WTC11 (cell line): ENCODE data around the gene HEBP1. TPM values are rescaled to one million over a fixed set of nuclear protein-coding genes. Genes with fewer than 3 reads are reported as not detected.

Experiments
- ATAC-seq: fragments of 200-7000 bp; cut with Tn5 transposase; 2 replicates; pipeline ENCODE4 v1.10.0; 2021; ENCODE audit warnings: mild to moderate bottlenecking, moderate library complexity
- CTCF ChIA-PET: fragments of 300-600 bp; sonication (Branson Sonifier 250); formaldehyde crosslinking; loops from one replicate; lab custom pipeline; 2021; ENCODE audit warnings: antibody characterized with exemption; lab: Charles Lee
- POLR2A ChIA-PET: fragments of 350-600 bp; sonication (Branson Sonifier 250); formaldehyde crosslinking; loops from one replicate; lab custom pipeline; 2021; ENCODE audit warnings: antibody characterized with exemption; lab: Charles Lee
- DNase-seq: peaks from one replicate; pipeline ENCODE4 v3.0.0; 2021; ENCODE audit warnings: low spot score
- H3K27ac Mint-ChIP-seq: 2 replicates; pipeline ENCODE4 v1.8.0; 2021; ENCODE audit warnings: mixed read lengths
- H3K27me3 Mint-ChIP-seq: 2 replicates; pipeline ENCODE4 v1.8.0; 2021; ENCODE audit warnings: low read depth, mild to moderate bottlenecking, moderate library complexity, mixed read lengths
- H3K36me3 Mint-ChIP-seq: 2 replicates; pipeline ENCODE4 v1.8.0; 2021; ENCODE audit warnings: mixed read lengths
- H3K4me1 Mint-ChIP-seq: 2 replicates; pipeline ENCODE4 v1.8.0; 2022; ENCODE audit warnings: mixed read lengths
- H3K4me3 Mint-ChIP-seq: 2 replicates; pipeline ENCODE4 v1.8.0; 2021; ENCODE audit warnings: mild to moderate bottlenecking, moderate library complexity, mixed read lengths
- H3K9me3 Mint-ChIP-seq: 2 replicates; pipeline ENCODE4 v1.8.0; 2021; ENCODE audit warnings: mixed read lengths
- ATF2 ChIP-seq: sonication (generic); formaldehyde crosslinking; IDR thresholded peaks from 2 replicates; pipeline ENCODE4 v1.8.1; 2022; ENCODE audit warnings: low read depth, missing genetic modification reagents, borderline replicate concordance
- CREM ChIP-seq: sonication (generic); formaldehyde crosslinking; IDR thresholded peaks from 2 replicates; pipeline ENCODE4 v1.8.1; 2022; ENCODE audit warnings: mild to moderate bottlenecking, missing genetic modification reagents, moderate library complexity
- EMX1 ChIP-seq: fragments of 250-450 bp; sonication (Bioruptor Pico); IDR thresholded peaks from 2 replicates; pipeline ENCODE4 v1.8.0; 2021; ENCODE audit warnings: mild to moderate bottlenecking
- ETV6 ChIP-seq: sonication (generic); formaldehyde crosslinking; IDR thresholded peaks from 2 replicates; pipeline ENCODE4 v1.8.1; 2022; ENCODE audit warnings: mild to moderate bottlenecking, missing genetic modification reagents
- GTF2I ChIP-seq: fragments of 250-450 bp; sonication (Bioruptor Pico); conservative IDR thresholded peaks from 2 replicates; pipeline ENCODE4 v1.4.0; 2021; ENCODE audit warnings: mild to moderate bottlenecking
- JUN ChIP-seq: sonication (generic); formaldehyde crosslinking; IDR thresholded peaks from 2 replicates; pipeline ENCODE4 v1.8.0; 2023; ENCODE audit warnings: mild to moderate bottlenecking, missing genetic modification reagents
- NR1H2 ChIP-seq: sonication (generic); formaldehyde crosslinking; IDR thresholded peaks from 2 replicates; pipeline ENCODE4 v1.9.0; 2021; ENCODE audit warnings: mild to moderate bottlenecking, moderate library complexity, missing genetic modification reagents
- NR3C1 ChIP-seq: sonication (generic); formaldehyde crosslinking; conservative IDR thresholded peaks from 2 replicates; pipeline ENCODE4 v1.8.1; 2023; ENCODE audit warnings: low read depth, mild to moderate bottlenecking, missing genetic modification reagents
- PRDM15 ChIP-seq: sonication (generic); formaldehyde crosslinking; IDR thresholded peaks from 2 replicates; pipeline ENCODE4 v1.8.0; 2022; ENCODE audit warnings: missing genetic modification reagents
- PRRX2 ChIP-seq: fragments of 250-450 bp; sonication (Bioruptor Pico); IDR thresholded peaks from 2 replicates; pipeline ENCODE4 v1.8.0; 2021; ENCODE audit warnings: mild to moderate bottlenecking
- RELA ChIP-seq: sonication (generic); formaldehyde crosslinking; IDR thresholded peaks from 2 replicates; pipeline ENCODE4 v1.8.1; 2022; ENCODE audit warnings: missing genetic modification reagents, mild to moderate bottlenecking, borderline replicate concordance
- ZBTB43 ChIP-seq: sonication (generic); formaldehyde crosslinking; IDR thresholded peaks from 2 replicates; pipeline ENCODE4 v1.8.1; 2023; ENCODE audit warnings: mild to moderate bottlenecking, missing genetic modification reagents
- ZNF219 ChIP-seq: sonication (generic); formaldehyde crosslinking; IDR thresholded peaks from 2 replicates; pipeline ENCODE4 v1.8.0; 2023; ENCODE audit warnings: missing genetic modification reagents, mild to moderate bottlenecking, borderline replicate concordance
- ZNF416 ChIP-seq: fragments of 250-450 bp; sonication (Bioruptor Pico); IDR thresholded peaks from 2 replicates; pipeline ENCODE4 v1.9.0; 2021; ENCODE audit warnings: mild to moderate bottlenecking, inconsistent platforms
- ZNF532 ChIP-seq: fragments of 250-450 bp; sonication (Bioruptor Pico); IDR thresholded peaks from 2 replicates; pipeline ENCODE4 v1.9.0; 2021; ENCODE audit warnings: mild to moderate bottlenecking, borderline replicate concordance
- total RNA-seq: library from RNA; stranded (reverse); gene quantifications from 3 replicates; pipeline ENCODE4 v1.2.3, GENCODE V29; 2021
- TF ChIP-seq, protein P1 (sequence below): sonication (generic); formaldehyde crosslinking; conservative IDR thresholded peaks from 2 replicates; pipeline ENCODE4 v1.8.1; 2022; ENCODE audit warnings: mild to moderate bottlenecking, missing genetic modification reagents
- TF ChIP-seq, protein P2 (sequence below): fragments of 250-450 bp; sonication (Bioruptor Pico); conservative IDR thresholded peaks from 2 replicates; pipeline ENCODE4 v1.9.0; 2021; ENCODE audit warnings: mild to moderate bottlenecking
- TF ChIP-seq, protein P3 (sequence below): sonication (generic); formaldehyde crosslinking; IDR thresholded peaks from 2 replicates; pipeline ENCODE4 v1.8.1; 2023; ENCODE audit warnings: mild to moderate bottlenecking, moderate library complexity, missing genetic modification reagents

Gene HEBP1
- total RNA-seq, 1 experiment from 2014 or later: 61.8 TPM

GRCh38 chr12:12933742-12934141 lies 66.3 kb downstream of the HEBP1 start:
- TF ChIP-seq EMX1 (CRISPR knock-in tag) (no peak), ETV6 (CRISPR knock-in tag) (no peak), NR3C1 (CRISPR knock-in tag) (no peak), ZNF416 (CRISPR knock-in tag) (no peak), PRRX2 (no peak), NR1H2 (CRISPR knock-in tag) (no peak), ZBTB43 (CRISPR knock-in tag) (no peak), RELA (CRISPR knock-in tag) (no peak), JUN (CRISPR knock-in tag) (no peak), ZNF219 (CRISPR knock-in tag) (no peak), PRDM15 (no peak), ATF2 (CRISPR knock-in tag) (no peak), CREM (CRISPR knock-in tag) (no peak), GTF2I (CRISPR knock-in tag) (no peak), ZNF532 (no peak)
- TF ChIP-seq, protein P1, sequence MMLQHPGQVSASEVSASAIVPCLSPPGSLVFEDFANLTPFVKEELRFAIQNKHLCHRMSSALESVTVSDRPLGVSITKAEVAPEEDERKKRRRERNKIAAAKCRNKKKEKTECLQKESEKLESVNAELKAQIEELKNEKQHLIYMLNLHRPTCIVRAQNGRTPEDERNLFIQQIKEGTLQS (CRISPR knock-in tag): no peak
- TF ChIP-seq, protein P2, sequence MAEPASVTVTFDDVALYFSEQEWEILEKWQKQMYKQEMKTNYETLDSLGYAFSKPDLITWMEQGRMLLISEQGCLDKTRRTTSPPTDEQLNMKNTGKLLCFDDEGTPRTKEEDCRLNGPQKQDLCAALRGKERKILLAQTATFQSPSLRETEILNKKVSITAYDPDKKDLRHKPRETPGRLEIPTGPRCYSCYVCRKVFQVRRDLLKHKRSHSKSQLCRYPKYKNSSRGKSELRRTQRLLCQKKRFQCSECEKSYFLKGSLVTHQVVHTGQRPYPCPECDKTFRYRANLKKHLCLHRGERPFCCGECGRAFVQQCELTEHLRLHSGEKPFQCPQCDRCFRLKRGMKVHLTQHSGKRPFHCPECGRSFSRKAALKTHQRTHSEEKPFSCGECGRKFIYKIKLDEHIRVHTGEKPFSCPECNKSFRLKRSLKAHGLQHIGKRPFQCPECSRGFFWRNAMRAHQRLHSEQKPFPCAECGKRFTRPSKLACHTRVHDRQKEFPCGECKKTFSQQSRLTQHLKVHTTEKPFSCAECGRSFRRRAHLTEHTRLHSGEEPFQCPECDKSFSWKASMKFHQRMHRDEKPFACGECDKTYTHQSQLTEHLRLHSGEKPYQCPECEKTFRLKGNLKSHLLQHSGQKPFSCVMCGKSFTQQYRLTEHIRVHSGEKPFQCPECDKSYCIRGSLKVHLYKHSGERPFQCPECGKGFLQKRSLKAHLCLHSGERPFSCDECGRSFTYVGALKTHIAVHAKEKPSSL (CRISPR knock-in tag): no peak
- TF ChIP-seq, protein P3, sequence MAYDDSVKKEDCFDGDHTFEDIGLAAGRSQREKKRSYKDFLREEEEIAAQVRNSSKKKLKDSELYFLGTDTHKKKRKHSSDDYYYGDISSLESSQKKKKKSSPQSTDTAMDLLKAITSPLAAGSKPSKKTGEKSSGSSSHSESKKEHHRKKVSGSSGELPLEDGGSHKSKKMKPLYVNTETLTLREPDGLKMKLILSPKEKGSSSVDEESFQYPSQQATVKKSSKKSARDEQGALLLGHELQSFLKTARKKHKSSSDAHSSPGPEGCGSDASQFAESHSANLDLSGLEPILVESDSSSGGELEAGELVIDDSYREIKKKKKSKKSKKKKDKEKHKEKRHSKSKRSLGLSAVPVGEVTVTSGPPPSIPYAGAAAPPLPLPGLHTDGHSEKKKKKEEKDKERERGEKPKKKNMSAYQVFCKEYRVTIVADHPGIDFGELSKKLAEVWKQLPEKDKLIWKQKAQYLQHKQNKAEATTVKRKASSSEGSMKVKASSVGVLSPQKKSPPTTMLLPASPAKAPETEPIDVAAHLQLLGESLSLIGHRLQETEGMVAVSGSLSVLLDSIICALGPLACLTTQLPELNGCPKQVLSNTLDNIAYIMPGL (CRISPR knock-in tag): no peak

More at GRCh38 chr12:12933742-12934141, 66.3 kb downstream of the HEBP1 start:
- H3K4me3 Mint-ChIP-seq: no peak overlapping the region
- CTCF ChIA-PET: interaction anchor here (1.0 to 1.8 kb wide), 4 partner anchors 17 to 278 kb away, joined by 3 to 9 read pairs (median 4); no protein-coding TSS in a partner anchor
- no peak for ATAC-seq
- DNase-seq: no peak
- no peak overlapping the region for H3K27ac Mint-ChIP-seq
- H3K36me3 Mint-ChIP-seq: no peaks in the 10 kb centered on the region
- peaks cover 5% of the 10 kb centered on the region for H3K4me1 Mint-ChIP-seq
- no peaks in the 10 kb centered on the region; the same call in 1 of the 2 replicates for H3K27me3 Mint-ChIP-seq
- POLR2A ChIA-PET: no interaction called here
- peaks cover 7% of the 10 kb centered on the region for H3K9me3 Mint-ChIP-seq
